NOMO-1 treated with DMSO at 0.1 percent for 48 hours (cell line): ENCODE measurements around the gene L3MBTL1.

ENCODE experiments used
- DNase-seq: peaks from one replicate; lab custom pipeline; 2025; ENCODE audit not compliant: unreplicated experiment; lab: John Stamatoyannopoulos, UW

The L3MBTL1 gene

DNA sequence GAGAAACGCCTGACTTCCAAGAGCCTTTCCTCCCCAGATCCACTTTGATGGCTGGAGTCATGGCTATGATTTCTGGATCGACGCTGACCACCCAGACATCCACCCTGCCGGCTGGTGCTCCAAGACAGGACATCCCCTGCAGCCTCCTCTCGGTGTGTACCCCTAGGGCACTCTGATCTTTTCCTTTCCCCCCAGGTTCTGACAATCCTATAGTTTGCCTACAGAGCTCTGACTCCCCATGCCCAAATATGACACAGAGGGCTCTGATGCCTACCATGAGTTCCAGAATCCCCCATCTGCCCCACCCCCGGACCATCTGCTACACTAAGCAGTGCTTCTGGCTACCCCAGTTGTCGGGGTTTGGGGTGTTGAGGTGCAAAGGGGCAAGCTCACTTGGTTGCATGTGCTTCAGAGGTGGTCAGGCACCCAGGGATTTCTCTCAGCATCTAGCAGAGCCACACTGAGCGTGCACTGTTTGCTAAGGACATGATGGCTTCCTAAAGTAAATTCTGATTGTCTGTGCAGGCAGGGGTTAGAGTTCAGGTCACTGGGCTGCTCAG is 27.4 kb downstream of the L3MBTL1 start:
- DNase-seq: no peak

GRCh38 chr20:43535370-43536004 is 28.0 kb downstream of the L3MBTL1 start:
- no peak for DNase-seq

DNA sequence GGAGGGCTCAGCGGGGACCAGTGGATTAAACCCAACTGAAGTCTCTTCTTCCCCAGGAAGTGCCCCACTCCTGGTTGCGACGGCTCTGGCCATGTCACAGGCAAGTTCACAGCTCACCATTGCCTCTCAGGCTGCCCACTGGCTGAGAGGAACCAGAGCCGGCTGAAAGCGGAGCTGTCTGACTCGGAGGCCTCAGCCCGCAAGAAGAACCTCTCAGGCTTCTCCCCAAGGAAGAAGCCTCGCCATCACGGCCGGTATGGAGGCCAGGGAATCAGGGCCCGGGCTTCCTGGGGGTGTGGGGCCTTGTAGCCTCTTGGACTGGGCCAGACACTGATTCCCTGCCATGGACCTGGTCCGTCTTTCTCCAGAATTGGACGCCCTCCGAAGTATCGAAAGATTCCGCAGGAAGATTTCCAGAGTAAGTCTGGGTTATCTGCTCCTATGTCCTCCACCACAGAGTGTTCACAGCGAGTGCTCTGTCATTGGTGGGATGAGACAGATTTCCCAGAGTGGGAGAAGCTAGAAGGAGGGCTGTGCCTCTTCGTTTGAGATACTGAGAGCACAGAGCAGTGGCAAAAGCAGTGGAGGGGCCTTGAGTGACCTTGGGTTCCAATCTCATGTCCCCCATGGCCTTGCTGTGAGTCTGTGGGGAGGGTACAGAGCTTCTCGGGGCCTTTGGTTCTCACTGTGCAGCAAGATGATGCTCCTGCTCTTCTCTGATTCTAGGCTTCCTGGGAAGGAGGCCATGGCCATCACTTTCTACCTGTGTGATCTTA is 28.7 kb downstream of the L3MBTL1 start:
- no peak for DNase-seq

DNA sequence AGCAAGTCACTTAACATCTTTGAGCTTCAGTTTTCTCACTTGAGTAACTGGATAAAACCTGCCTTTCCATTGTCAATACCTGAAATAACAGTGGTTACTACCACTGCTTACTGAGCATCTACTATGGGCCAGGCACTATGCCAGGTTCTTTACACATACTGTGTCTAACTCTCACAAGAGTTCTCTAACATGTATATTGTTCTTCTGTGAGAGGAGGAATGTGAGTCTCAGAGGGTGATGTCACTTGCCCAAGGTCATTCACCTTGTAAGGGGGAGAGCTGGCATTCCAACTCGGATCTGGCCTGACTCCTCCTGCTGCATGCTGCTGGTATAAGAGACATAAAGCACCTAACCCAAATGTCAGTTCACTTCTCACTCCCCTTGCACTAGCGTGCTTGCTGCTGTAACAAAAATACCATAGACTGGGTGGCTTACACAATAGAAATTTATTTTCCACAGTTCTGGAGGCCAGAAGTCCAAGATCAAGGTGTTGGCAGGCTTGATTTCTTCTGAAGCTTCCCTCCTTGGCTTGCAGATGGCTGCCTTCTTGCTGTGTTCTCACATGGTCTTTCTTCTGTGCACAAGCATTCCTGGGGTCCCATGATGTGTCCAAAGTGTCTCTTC is 29.4 kb downstream of the L3MBTL1 start:
- DNase-seq: no peak

DNA sequence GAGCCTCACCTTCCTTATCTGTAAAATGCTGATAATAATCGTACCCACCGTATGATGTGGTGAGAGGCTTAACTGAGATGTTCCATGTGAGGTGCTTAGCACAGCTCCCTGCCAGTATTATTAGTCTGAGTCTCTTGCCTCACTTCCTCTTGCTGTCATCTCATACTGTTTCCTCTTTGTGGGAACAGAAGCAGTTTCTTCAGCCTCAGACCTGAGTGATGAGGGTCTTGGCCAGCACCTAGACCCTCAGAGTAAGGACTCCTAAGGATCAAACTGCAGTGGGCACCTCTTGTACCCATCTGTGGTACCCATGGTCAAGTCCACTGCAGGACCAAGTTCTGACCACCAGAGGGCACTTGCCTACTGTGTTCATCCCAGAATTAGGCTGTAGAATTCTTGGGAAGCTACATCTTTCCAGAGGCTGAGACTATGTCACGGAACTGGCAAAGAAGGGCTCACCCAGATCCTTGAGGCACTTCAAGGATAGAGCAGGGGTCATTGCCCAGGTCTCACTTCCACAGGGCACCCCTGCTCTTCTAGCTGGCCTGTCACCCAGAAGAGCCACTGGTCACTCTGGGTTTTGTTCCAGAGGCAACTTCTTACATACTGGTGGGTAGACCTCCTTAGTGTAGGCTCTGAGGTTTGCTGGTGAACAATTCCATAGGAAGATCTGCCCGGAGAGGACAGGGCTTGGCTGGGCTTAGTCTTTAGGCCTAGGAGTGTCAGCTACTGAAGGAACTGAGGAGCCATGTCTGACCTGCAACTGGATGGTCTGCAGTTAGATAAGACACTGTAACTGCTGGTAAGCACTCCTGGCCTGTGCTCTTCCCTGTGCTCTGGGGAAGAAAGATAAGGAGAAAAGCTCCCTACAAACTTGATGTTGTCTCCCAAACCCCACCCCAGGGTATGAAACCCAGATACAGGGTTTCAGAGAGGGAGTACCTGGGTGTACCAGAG is 30.7 kb downstream of the L3MBTL1 start:
- peak; percentile 77 for DNase-seq

DNA sequence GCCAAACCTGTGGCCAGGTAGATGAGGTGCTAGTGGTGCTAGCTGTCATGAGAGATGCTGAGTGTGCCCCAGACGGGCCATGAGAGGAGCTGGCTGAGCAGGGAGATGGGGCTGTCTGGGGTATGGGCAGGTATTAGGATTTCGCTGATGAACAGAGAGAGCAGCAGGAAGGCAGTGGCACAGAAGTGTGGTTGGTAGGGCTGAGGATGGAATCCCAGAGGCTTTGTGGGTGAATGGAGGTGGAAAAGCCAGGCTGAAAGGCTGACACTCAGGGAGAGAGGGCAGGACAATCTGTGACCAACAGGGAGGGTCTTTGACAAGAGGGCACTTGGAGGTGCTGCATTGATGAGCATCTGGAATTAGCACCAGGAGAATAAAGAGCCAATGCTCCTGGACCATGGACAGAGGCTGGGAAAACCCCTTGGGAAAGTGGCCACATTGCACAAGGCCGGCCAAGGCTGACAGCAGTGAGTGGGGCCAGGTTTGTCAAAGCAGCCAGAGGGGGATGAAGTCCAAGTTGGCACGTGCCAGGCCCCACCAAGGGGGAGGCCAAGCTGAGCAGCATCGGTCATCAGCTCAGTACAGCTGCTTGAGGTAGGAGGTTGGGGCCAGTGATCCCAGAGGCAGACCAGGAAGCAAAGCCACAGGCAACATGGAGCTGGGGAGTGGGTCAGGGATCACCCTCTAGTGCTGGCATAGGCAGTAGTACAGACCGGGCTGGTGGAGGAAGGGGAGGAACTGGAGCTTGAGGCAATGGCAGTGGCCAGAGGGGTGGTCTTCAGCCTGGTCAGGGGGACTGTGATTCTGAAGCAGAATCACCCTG is 31.6 kb downstream of the L3MBTL1 start:
- DNase-seq: no peak

DNA sequence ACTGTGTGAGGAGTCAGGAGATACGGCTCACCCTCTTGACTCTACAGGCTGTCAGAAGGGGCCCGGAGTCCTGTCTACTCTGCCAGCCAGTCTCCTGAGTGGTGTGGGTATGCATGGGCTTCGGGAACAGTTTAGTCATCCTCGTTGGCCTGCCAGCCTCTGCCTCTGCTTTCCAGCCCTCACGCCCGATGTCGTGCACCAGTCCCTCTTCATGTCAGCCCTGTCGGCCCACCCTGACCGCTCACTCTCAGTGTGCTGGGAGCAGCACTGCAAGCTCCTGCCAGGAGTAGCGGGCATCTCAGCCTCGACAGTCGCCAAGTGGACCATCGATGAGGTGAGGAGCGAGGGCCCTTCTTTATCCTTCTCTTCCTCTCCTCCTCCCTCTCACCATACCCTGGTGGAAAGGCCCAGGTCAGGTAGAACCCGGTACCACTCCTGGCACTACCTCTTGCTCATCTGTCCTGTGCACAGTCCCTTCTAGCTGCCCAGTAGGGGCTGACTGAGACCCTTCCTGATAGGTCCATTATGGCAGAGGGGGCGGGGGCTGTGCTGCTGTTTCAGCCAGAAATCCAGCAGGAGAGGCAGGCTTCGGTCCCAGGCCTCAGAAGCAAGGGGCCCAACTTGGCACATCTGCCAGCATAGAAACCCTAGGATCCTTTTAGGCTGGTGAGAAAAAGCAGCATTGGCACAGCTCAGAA is 32.6 kb downstream of the L3MBTL1 start:
- DNase-seq: no peak

- DNase-seq: no peak
Observed at GRCh38 chr20:43540673-43541060, 33.2 kb downstream of the L3MBTL1 start.

DNA sequence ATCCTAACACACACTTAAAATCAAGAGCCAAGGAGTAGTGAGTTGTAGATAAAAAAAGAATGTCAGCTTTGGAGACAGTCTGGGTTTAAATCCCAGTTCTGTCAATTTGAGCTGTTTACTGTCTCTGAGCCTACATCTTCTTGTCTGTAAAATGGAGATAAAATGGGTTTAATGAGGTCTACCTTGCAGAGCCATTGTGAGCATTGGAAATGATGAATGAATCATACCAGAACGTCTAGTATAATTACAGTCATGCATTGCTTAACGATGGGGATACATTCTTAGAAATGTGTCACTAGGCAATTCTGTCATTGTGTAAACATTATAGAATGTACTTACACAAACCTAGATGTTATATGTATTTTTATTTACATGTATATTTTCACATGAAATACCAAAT is 33.7 kb downstream of the L3MBTL1 start:
- DNase-seq: peak; percentile 24

DNA sequence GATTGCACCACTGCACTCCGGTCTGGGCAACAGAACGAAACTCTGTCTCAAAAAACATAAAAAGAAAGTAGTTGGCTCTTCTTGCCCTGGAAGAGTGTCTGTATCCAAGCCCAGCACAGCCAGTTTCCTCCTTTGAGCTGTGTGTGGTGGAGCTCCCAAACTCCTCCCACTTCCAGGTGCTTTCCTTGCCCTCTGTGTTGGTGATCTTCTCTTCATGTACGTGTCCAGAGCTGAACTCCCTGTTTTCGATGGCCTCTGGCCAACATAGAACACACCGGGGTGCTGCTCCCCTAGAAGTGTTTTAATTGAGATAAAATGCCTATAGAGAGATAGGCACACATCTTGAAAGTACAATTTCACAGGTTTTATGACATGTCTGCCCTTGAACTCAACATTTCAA is 34.7 kb downstream of the L3MBTL1 start:
- DNase-seq: no peak

DNA sequence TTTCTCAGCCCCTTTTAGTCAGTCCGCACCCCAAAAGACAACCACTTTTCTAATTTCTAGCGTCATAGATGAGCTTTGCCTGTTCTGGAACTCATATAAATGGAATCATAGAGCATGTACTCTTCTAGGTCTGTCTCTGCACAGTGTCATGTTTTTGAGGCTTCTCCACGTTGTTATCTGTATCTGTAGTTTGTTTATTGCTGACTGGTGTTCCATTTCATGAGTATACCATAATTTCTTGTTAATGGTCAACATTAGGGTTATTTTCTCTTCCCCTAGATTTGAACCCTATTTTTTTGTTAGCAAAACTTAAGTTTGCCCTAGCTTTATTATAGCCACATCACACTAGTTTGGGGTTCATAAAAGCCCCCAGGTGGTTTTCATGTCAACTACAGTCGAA is 35.2 kb downstream of the L3MBTL1 start:
- DNase-seq: no peak

GRCh38 chr20:43543138-43543537 is 35.6 kb downstream of the L3MBTL1 start:
- DNase-seq: no peak

DNA sequence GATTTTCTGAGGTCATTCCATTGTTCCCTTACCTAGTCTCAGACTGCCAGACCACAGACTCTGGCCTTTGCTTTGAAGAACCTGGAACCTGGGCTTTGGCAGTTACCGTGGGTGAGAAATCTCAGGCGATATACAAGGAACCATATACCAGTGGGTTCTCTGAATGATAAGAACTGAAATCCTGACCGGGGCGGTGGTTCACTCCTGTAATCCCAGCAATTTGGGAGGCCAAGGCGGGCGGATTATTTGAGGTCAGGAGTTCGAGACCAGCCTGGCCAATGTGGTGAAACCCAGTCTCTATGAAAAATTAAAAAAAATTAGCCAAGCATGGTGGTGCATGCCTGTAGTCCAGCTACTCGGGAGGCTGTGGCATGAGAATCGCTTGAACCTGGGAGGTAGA is 37.0 kb downstream of the L3MBTL1 start:
- no peak for DNase-seq

GRCh38 chr20:43545837-43546578 is 38.5 kb downstream of the L3MBTL1 start:
- DNase-seq: no peak

DNA sequence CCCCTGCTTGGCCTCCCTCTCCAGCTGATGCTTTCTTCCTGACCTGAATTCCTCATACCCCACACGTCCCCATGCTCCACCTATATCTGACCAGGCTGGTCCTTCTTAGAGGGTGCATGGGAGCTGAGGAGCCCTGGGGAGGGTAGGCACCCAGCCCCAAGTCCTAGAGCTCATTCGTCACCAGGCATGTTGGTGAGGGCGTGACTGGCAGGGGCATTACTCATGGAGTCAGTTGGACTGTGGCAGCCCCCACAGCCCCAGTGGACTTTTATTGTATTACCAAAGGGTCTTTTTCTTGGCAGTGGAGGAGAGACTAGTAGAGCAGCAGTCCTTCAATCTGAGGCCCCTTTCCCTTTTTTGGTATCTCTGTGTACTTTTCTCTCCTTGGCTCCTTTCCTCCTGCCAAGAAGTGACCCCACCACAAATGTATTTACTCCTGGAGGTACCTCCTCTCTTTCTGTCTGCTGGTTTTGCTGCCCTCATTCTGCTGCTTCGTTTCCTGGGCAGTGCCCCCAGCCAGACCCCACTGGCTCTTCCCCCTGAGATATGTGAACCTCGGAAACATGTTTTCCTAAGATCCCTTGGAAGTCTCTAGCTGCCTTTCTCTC is 40.9 kb downstream of the L3MBTL1 start:
- no peak for DNase-seq

- DNase-seq: no peak
Observed at GRCh38 chr20:43549416-43550065, 42.0 kb downstream of the L3MBTL1 start.

- DNase-seq: no peak
Observed at GRCh38 chr20:43550456-43550855, 43.0 kb downstream of the L3MBTL1 start.

DNA sequence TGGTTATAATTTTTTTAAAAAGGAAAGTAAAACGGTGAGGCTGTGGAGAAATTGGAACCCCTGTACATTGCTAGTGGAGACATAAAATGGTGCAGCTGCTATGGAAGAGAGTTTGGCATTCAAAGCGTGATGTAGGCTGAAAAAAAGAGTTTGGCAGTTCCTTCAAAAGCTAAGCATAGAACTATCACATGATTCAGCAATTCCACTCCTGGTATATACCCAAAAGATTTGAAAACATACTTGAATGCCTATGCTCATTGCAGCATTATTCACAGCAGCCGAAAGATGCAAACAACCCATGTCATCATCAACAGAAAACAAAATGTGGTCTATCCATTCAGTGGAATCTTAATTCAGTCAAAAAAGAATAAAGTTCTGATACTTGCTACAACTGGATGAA is 46.9 kb downstream of the L3MBTL1 start:
- peak; percentile 50 for DNase-seq
